ENCODE results near the gene TLN1. TPM values are rescaled to one million over a fixed set of nuclear protein-coding genes. Genes with fewer than 3 reads are reported as not detected.

TLN1 gene
- total and polyA plus RNA-seq, 2 of the 4 experiments (the other 2 are of a cell fraction) = 228 to 346 TPM

GRCh38 chr9:35653611-35654010 is 78.4 kb downstream of the TLN1 start:
- no peak overlapping the region for H3K23ac ChIP-seq (ENCODE audit: low read depth, low read length)
- WGBS, 2 experiments (ENCODE audit: extremely low coverage in 2 of 2, insufficient read length in 1 of 2) = no CpG with 5 or more reads among the region's 2 CpGs
- H3K4me1 ChIP-seq (ENCODE audit: control insufficient read depth, insufficient read depth, low read length) = peaks cover 13% of the 10 kb centered on the region; the same call in 1 of the 2 replicates
- peaks cover 0 to 1% of the 10 kb centered on the region in 2 experiments; a peak in 3 of 4 replicates for H3K79me1 ChIP-seq (ENCODE audit: low read depth in 1 of 2, low read length in 2 of 2)
- no TSS peak for BruUV-seq (replicated peaks)
- DNase-seq (no peak), ATAC-seq (ENCODE audit: low read depth) (no peak)
- no peak overlapping the region for H2BK20ac ChIP-seq (ENCODE audit: low read depth, low read length)
- no peak overlapping the region for H3K4ac ChIP-seq (ENCODE audit: low read depth, low read length)
- H3K9ac ChIP-seq (ENCODE audit: low read depth, low read length) = no peak overlapping the region
- no peak overlapping the region for H3K4me2 ChIP-seq (ENCODE audit: low read depth, low read length)
- H3K56ac ChIP-seq (ENCODE audit: extremely low read depth, insufficient read depth, low read length) = no peak overlapping the region
- no peak overlapping the region for H3K27ac ChIP-seq (ENCODE audit: insufficient read depth, low read length)
- in situ Hi-C loops (cut with MboI; ENCODE audit: low sequenced_read_pairs) = loop anchor here (10.0 kb wide), 1 partner anchor 149 kb away; no protein-coding TSS in a partner anchor
- H2BK15ac ChIP-seq (ENCODE audit: low read depth, low read length) = no peak overlapping the region
- H3K4me3 ChIP-seq (ENCODE audit: insufficient read depth, low read depth, low read length) = no peak overlapping the region
- H3K27me3 ChIP-seq (ENCODE audit: control insufficient read depth, insufficient read depth, low read length) = no peaks in the 10 kb centered on the region
- H3K9me3 ChIP-seq (ENCODE audit: control insufficient read depth, insufficient read depth, low read length) = no peaks in the 10 kb centered on the region
- intact Hi-C loops (cut with micrococcal nuclease) = loop anchor here (10.0 kb wide), 2 partner anchors 161 to 169 kb away; partner anchors contain the start of genes HINT2 and SPAG8
- H2BK120ac ChIP-seq (ENCODE audit: low read depth, low read length) = no peak overlapping the region
- no peak overlapping the region for H4K91ac ChIP-seq (ENCODE audit: insufficient read depth, low read depth, low read length)
- H4K20me1 ChIP-seq (ENCODE audit: insufficient read depth, low read length) = peaks cover 3% of the 10 kb centered on the region; the same call in 1 of the 2 replicates
- no peak for TF ChIP-seq NFE2L2 (IDR thresholded peaks at IDR 0.05; ENCODE audit: low read depth, low read length)
- TF ChIP-seq CEBPB (IDR thresholded peaks at IDR 0.05; ENCODE audit: low read depth, low read length) = no peak
- no peak for TF ChIP-seq RFX5 (IDR thresholded peaks at IDR 0.05; ENCODE audit: low read depth, low read length)
- TF ChIP-seq BHLHE40 (IDR thresholded peaks at IDR 0.05; ENCODE audit: low read depth, low read length) = no peak
- TF ChIP-seq RAD21 (IDR thresholded peaks at IDR 0.05; ENCODE audit: low read length) = no peak
- no peak for TF ChIP-seq ELK1 (IDR thresholded peaks at IDR 0.05; ENCODE audit: borderline replicate concordance, low read depth, low read length)
- TF ChIP-seq MAFK (IDR thresholded peaks at IDR 0.05; ENCODE audit: low read depth, low read length) = no peak
- TF ChIP-seq SMC3 (IDR thresholded peaks at IDR 0.05; ENCODE audit: low read depth, low read length) = no peak
- TF ChIP-seq USF2 (IDR thresholded peaks at IDR 0.05; ENCODE audit: low read depth, low read length) = no peak
- TF ChIP-seq POLR2A (IDR thresholded peaks at IDR 0.05; ENCODE audit: low read depth, low read length) = no peak
- no peak for TF ChIP-seq CTCF (conservative IDR thresholded peaks at IDR 0.05; ENCODE audit: low read depth, low read length)
- no peak for TF ChIP-seq MAZ (IDR thresholded peaks at IDR 0.05; ENCODE audit: borderline replicate concordance, low read depth, low read length)
- no peak for TF ChIP-seq MXI1 (IDR thresholded peaks at IDR 0.05; ENCODE audit: borderline replicate concordance, low read depth, low read length)
- no peak for TF ChIP-seq CHD1 (IDR thresholded peaks at IDR 0.05; ENCODE audit: low read depth, low read length)
- no peak for TF ChIP-seq FOS (IDR thresholded peaks at IDR 0.05; ENCODE audit: low read depth, low read length)
- dilution Hi-C loops (cut with HindIII; ENCODE audit: low sequenced_read_pairs, unreplicated experiment) = no loop called here
- ChIA-PET CTCF (no interaction called here), POLR2A (ENCODE audit: unreplicated experiment) (interaction anchor here (0.6 kb wide), 1 partner anchor 36 kb away, joined by 5 read pairs; the partner anchor contains the start of gene TPM2)
- H2AK9ac ChIP-seq (replicated peaks; ENCODE audit: low read depth, low read length, poor library complexity) = no peak overlapping the region
- H2AK5ac ChIP-seq (ENCODE audit: low read depth, low read length) = no peak overlapping the region
- H3K14ac ChIP-seq (replicated peaks; ENCODE audit: low read depth, low read length) = no peak overlapping the region
- no peak overlapping the region for H2AFZ ChIP-seq (replicated peaks; ENCODE audit: low read length, poor library complexity)
- H3K18ac ChIP-seq (ENCODE audit: low read depth, low read length) = no peak overlapping the region
- H2BK5ac ChIP-seq (ENCODE audit: low read depth, low read length, poor library complexity, severe bottlenecking) = no peak overlapping the region
- no peaks in the 10 kb centered on the region for H3K36me3 ChIP-seq (ENCODE audit: control insufficient read depth, insufficient read depth, low read length)
- no peak overlapping the region for H4K5ac ChIP-seq (ENCODE audit: low read depth, low read length)
- H3K9me1 ChIP-seq (ENCODE audit: insufficient read depth, low read length) = peaks cover 4% of the 10 kb centered on the region; the same call in 1 of the 2 replicates
- no peak overlapping the region for H4K8ac ChIP-seq (ENCODE audit: low read depth in 2 of 2, low read length in 2 of 2)
